Measurements from ENCODE around the gene OR3A3. TPM values are rescaled to one million over a fixed set of nuclear protein-coding genes. Genes with fewer than 3 reads are reported as not detected.

Gene OR3A3
- total RNA-seq = not detected in 2 replicates

DNA sequence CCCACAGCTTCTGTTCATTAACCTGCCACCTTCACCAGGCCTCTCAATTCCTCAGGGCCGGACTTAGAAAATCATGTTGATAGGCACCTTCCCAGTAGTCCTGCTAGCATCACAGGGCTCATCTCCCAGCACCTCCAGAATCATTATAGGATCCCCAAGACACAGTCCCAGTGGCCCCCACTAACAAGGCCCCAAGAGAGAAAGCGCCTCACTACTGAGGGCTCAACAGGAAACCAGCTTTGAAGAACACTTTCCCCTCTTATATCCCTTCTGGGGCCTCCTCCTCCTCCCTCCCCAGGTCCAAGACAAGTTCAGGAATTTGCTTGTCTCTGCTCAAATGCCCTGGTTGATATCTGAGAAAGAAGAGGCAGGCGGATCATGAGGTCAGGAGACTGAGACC is at the start of gene OR3A3:
Gene OR3A3, plus strand, starts transcription at position 301 of the 400 bp plus-strand sequence.

DNA sequence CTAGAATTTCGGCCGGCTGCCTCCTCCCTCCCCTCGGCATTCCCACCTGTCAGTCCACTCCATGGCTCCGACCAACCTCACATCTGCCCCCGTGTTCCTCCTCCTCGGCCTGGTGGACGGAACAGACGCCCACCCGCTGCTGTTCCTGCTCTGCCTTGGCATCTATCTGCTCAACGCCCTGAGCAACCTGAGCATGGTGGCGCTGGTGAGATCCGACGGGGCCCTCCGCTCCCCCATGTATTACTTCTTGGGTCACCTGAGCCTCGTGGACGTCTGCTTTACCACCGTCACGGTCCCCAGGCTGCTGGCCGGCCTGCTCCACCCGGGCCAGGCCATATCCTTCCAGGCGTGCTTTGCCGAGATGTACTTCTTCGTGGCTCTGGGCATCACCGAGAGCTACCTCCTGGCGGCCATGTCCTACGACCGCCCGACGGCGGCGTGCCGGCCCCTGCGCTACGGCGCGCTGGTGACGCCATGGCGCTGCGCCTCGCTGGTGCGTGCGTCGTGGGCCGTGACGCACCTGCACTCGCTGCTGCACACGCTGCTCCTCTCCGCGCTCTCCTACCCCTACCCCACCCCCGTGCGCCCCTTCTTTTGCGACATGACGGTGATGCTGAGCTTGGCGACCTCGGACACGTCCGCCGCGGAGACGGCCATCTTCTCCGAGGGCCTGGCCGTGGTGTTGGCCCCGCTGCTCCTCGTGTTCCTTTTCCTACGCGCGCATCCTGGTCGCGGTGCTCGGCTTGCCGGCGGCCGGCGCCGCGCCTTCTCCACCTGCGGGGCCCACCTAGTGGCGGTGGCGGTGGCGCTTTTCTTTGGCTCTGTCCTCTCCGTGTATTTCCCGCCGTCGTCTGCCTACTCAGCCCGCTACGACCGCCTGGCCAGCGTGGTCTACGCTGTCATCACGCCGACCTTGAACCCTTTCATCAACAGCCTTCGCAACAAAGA is 25.0 kb upstream of the OR3A3 start, which contains the start of gene OR3A2:
Gene OR3A2, minus strand, starts transcription at position 440 of the 948 bp plus-strand sequence.

DNA sequence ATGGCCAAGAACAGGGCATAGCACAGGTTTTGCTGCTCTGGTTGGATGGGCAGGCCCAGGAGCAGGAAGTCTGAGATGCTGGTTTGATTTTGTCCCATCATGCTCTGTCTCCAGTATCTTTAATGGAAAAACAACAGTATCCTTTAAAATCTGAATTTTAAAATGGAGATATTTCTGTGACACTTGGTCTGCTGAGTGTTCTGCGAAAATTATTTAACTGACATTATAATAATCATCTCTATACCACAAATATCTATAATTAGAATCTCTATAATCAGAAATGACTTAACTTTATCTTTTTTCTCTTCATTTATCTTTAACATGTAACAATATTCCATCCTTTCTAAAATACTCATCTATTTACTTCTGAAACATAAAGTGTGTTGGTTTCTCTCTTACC is 12.9 kb upstream of the OR3A3 start, which contains the start of gene OR1E1:
Gene OR1E1, minus strand, starts transcription at position 101 of the 400 bp plus-strand sequence. Its CDS starts 0 bp downstream, at position 101.

DNA sequence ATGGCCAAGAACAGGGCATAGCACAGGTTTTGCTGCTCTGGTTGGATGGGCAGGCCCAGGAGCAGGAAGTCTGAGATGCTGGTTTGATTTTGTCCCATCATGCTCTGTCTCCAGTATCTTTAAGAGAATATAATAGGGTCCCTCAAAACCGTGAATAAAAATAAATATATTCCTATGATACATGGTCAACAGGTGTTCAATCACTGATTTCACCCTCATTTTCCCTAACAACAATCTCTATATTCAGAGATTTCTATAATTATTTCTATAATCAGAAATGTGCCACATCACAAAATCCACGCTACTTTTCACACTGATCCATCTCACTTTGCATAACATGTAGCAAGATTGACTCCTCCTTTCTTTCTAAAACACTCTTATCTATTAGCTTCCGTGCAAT is 22.6 kb downstream of the OR3A3 start, which contains the start of gene OR1E2:
Gene OR1E2, minus strand, starts transcription at position 101 of the 400 bp plus-strand sequence. Its CDS starts 0 bp downstream, at position 101.

DNA sequence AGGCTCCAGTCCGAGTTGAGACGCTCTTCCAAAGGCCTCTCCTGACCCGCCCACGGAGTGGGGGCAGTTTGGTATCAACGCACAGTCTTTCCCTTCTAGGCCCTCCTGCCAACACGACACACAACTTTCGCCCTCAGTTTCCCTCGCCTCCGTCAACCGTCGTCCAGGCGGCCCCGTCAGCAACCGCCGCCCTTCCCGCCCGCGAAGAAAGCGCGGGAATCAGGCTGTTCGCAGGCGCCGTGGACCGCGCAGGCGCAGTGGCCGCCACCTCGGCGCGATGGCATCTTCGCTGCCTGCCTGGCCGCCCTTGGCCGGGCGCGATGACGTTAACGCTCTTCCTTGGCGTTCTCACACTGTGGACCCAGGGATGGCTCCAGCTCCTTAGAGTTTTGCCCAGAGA is 60.4 kb downstream of the OR3A3 start, which contains the start of gene SPATA22:
Gene SPATA22, minus strand, starts transcription at position 221 of the 400 bp plus-strand sequence. CDS start 2,494 bp downstream, outside the sequence.

Small RNA genes lying within 50 kb of the gene (small RNA-seq; reads per million reads assigned to genes)
- gene OR1AC1P = not detected

Other genes with a start within 250 kb of the OR3A3 start
- gene OR1A2, start 213.9 kb upstream of the OR3A3 start, total RNA-seq = not detected in 2 replicates
- gene OR1A1, start 203.7 kb upstream of the OR3A3 start, total RNA-seq = not detected in 2 replicates
- gene OR3A1, start 113.0 kb upstream of the OR3A3 start, total RNA-seq = not detected in 2 replicates
- not detected in 2 replicates for gene OR3A2, start 25.1 kb upstream of the OR3A3 start, total RNA-seq
- gene OR1E1, start 13.0 kb upstream of the OR3A3 start, total RNA-seq = not detected in 2 replicates
- gene OR1E2, start 22.5 kb downstream of the OR3A3 start, total RNA-seq = 0.33 TPM in 1 of 2 replicates, not detected in the other
- gene SPATA22, start 60.4 kb downstream of the OR3A3 start, total RNA-seq = 0.65 TPM in 1 of 2 replicates, not detected in the other
- not detected in 2 replicates for gene ASPA, start 64.6 kb downstream of the OR3A3 start, total RNA-seq
- not detected in 2 replicates for gene TRPV3, start 146.4 kb downstream of the OR3A3 start, total RNA-seq
- gene TRPV1, start 198.0 kb downstream of the OR3A3 start, total RNA-seq = 0.65 and 1.1 TPM in 2 replicates
- gene SHPK, start 224.9 kb downstream of the OR3A3 start, total RNA-seq = 15.7 and 19.0 TPM in 2 replicates
- gene CTNS, start 225.4 kb downstream of the OR3A3 start, total RNA-seq = 20.1 and 21.6 TPM in 2 replicates

All from vein endothelial cell (primary cell).